ENCODE data around the gene TCL1B. TPM values are rescaled to one million over a fixed set of nuclear protein-coding genes. Genes with fewer than 3 reads are reported as not detected.
A peak's percentile ranks its signal among the peaks of the same experiment; 100 is the strongest.
"Not testable (repeated sequence)": the region's sequence is repeated elsewhere in the genome, so short reads cannot be mapped to it uniquely, and the experiment has no call there.

The TCL1B gene
- total RNA-seq, 1 experiment from 2014 or later = not detected

DNA sequence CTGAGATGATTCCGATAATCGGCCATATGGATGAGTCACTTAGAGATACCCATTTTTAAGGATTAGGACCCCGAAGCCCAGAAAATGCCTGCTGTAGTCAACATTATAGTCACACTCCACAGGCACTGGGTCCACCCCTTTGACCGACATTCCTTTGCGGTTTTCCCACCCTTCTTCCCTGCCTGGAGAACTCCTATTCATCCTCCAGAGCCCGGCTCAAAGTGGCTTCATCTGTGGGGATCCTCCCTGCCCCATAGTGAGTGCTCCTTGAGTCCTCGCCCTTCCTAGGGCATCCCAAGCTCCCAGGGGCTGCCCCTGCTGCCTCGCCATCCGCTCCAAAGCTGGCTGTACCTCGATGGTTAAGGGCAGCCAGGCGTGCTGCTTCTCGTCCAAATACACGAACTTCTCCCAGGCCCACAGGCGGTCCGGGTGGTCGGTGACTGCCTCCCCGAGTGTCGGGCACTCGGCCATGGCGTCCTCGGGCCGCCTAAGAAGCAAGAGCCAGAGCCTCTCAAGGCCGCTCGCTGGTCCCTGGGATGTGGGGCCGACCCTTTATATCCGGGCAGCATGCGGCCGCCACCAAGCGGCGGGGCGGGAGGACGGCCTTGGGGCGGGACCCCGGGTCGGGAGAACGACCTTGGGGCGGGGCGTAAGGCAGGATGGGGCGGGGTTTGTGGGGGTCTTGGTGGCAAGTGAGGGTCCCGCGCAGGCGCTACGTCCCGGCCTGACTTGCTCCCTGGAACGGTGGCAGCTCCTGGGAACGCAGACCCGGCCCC lies 27.6 kb downstream of the TCL1B start, which contains the start of gene TCL1A:
TSS of gene TCL1A (minus strand) at position 530 of the 776 bp plus-strand sequence. CDS start at position 471, 59 bp downstream.
- DNase-seq = no peak

DNA sequence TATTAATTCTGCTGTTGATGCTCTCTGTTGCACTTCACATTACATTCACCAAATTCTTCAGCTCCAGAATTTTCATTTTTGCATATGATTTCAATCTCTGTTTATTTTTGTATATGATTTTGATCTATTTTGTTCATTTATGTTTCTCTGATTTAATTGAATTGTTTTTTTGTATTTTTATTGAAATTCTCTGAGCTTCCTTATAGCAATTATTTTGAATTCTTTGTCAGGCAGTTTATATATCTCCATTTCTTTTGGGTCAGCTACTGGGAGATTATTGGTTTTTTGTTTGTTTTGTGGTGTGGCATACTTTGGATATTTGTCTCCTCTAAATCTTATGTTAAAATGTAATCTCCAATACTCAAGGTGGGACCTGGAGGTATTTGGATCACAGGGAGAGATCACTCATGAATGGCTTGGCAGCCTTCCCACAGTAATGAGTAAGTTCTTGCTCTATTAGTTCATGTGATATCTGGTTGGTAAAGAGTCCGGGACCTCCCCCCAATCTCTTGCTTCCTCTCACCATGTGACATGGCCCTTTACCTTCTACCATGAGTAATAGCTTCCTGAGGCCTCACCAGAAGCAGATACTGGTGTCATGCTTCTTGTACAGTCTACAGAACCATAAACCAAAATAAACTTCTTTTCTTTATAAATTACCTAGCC lies 36.4 kb downstream of the TCL1B start:
- no peaks in the 10 kb centered on the region for H3K9me3 ChIP-seq
- H3K36me3 ChIP-seq = no peaks in the 10 kb centered on the region
- DNase-seq = no peak
- no peak overlapping the region for H3K4me3 ChIP-seq
- no peaks in the 10 kb centered on the region for H3K27me3 ChIP-seq

More for the DNA sequence above, 27.6 kb downstream of the TCL1B start, which contains the start of gene TCL1A:
- no peak within 1 kb of the TSS for H3K4me3 ChIP-seq
- no peaks in the 10 kb centered on the region for H3K36me3 ChIP-seq
- H3K27me3 ChIP-seq = no peaks in the 10 kb centered on the region
- no peaks in the 10 kb centered on the region for H3K9me3 ChIP-seq

DNA sequence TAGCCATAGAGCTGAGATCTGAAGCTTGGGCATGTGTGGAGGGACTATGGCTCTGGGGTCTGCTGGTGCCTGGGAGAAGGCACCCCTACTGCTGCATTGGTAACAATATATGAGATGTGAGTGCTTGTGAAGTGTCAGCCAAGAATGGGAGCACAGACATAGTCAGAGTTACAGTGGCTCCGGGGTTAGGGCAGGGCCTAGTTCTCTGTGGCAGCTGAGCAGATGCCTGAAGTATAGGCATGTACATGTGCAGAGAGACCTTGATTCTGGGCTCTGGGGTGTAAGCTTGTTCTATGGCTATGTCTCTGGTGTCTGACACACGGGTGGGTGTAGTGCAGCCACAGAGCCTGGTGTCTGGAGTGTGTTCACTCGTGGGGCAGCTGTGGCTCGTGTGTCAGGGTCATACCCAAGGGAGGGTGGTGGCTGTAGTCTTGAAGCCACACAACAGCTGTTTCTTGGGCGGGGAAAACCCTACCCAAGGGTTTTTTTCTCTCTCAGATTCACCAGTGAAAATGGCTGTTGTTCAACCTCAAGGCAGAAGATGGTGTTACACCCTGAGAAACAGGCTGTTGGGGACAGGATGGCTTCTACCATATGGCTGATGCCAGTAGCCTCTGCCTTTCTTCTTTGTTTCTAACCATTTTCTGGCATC lies 39.6 kb downstream of the TCL1B start:
- DNase-seq = no peak
- no peaks in the 10 kb centered on the region for H3K9me3 ChIP-seq
- no peak overlapping the region for H3K4me3 ChIP-seq
- H3K27me3 ChIP-seq = no peaks in the 10 kb centered on the region
- H3K36me3 ChIP-seq = no peaks in the 10 kb centered on the region

DNA sequence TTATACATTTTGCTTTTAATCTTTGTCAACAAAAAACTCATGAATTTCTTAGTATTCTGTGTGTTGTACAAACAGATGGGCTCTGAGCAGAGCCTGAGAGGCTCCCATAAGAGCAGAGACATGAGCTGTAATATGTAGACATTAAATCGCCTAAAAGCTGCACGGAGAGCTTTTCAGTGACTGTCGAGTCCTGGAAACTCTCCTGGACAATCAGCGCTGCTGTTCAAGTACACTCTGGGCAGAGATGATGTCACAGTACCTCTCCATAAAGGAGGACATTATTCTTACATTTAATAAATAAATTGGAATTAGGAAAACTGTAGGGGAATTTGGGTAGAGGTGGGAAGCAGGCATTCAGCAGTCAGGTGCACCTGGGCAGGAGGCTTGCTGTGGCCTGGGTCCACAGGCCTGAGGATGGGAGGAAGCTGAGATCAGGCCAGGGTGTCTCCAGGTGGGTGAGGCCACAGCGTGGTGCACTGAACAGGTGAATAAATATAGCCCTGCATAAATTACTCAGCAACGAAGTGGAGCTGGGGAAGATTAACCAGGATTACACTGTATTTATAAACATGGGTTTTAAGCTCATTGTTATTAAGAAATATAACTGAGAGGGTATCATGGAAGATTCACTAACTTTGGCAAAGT lies 41.0 kb downstream of the TCL1B start:
- Histone ChIP-seq H3K4me3 (no peak overlapping the region), H3K9me3 (no peaks in the 10 kb centered on the region), H3K27me3 (no peaks in the 10 kb centered on the region), H3K36me3 (no peaks in the 10 kb centered on the region)
- no peak for DNase-seq

DNA sequence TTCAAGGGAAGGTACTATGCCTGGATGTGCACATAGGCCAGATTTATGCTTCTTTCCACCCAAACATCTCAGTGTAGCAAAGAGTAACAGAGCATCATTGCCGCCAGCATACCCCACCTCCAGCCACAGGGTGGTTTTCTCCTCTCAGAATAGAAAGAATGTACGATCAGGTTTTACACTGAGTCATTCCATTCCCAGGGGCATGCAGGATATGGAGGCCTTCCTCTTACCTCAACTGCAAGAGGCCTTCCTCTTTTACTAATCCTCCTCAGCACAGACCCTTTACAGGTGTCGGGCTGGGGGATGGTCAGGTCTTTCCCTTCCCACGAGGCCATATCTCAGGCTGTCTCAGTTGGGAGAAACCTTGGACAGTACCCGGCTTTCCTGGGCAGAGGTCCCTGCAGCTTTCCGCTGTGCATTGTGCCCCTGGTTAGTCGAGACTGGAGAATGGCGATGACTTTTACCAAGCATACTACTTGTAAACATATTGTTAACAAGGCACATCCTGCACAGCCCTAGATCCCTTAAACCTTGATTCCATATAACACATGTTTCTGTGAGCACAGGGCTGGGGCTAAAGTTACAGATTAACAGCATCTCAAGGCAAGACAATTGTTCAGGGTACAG lies 43.3 kb downstream of the TCL1B start:
- H3K27me3 ChIP-seq, DNase-seq, H3K36me3 ChIP-seq, H3K9me3 ChIP-seq, H3K4me3 ChIP-seq: not testable (repeated sequence)

DNA sequence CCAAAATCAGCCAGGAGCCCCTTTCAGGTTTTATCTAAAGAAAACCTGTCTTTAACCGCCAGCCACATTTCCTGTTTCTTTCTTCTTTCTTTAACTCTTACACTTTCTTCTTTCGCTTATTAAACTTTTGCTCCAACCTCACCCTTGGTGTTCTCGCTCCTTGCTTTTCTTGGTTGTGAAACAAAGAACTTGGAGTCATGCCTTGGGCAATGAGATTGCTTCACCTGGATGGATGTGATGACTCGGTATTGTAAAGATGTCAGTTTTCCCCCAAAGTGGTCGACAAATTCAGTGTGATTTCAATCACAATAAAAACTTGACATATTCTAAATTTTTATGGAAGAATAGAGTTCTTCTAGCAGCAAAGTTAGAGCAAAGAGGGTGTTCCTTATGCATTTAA lies 43.9 kb downstream of the TCL1B start:
- Histone ChIP-seq H3K9me3 (no peaks in the 10 kb centered on the region), H3K36me3 (no peaks in the 10 kb centered on the region), H3K4me3 (no peak overlapping the region), H3K27me3 (no peaks in the 10 kb centered on the region)
- no peak for DNase-seq

DNA sequence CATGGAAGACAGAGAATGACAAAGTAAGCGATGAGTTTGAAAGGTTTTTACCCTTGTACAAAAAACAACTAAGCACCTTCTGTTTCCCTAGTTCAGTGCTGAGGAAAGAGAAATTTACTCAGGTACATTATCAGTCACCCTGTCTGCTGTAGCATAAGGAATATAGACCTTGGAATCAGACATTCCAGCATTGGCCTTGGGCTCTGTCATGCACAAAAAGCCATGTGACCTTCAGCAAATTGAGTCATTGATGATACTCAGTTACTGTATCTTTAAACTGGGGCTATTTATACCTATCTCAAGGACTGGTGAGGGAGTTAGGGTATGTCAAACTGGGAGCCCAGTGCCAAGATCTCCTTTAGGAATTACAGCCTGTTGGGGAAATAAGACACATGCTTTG lies 47.0 kb downstream of the TCL1B start:
- no peak for DNase-seq
- no peaks in the 10 kb centered on the region for H3K36me3 ChIP-seq
- no peak overlapping the region for H3K4me3 ChIP-seq
- no peaks in the 10 kb centered on the region for H3K9me3 ChIP-seq
- no peaks in the 10 kb centered on the region for H3K27me3 ChIP-seq

DNA sequence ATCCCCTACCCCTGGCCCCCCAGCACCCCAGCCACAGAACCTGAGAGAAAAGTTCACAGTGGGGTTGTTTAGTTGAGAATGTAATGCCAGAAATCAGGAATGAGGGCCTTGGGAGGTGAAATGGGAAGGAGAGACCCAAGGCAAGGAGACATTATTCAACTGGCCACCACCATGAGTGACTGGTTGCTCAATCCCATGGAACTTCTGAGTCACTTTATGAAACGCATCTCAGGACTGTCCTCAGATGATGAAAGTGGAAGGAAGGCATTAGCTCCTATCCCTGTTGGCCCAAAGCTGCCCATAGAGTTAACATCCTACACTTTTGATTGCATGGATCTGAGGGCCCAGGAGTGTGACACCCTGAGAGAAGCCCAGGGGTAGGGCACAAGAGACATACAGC lies 53.1 kb downstream of the TCL1B start:
- H3K27me3 ChIP-seq = no peaks in the 10 kb centered on the region
- no peak overlapping the region for H3K4me3 ChIP-seq
- no peaks in the 10 kb centered on the region for H3K36me3 ChIP-seq
- DNase-seq = no peak
- H3K9me3 ChIP-seq = no peaks in the 10 kb centered on the region

DNA sequence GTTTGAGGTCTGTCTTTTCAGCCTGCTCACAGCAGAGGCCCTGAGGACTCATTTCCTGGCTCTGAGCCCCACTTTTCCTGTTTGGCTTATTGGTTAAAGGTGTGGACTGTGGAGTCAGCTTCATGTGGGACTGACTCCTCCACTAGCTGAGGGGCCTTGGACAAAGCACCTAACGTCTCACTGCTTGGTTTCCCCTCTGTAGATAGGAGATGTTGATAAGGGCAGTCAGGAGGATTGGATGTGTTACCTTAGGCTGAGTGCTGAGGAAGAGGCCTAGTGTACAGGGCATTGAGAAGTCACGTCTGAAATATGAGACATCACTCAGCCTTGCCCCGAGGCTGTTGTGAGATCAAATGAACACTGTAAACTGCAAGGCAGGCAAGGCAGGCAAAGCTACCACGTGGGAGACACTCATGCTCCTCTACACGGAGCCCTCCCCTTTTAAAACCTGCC lies 54.8 kb downstream of the TCL1B start:
- Histone ChIP-seq H3K9me3 (no peaks in the 10 kb centered on the region), H3K4me3 (no peak overlapping the region), H3K36me3 (no peaks in the 10 kb centered on the region), H3K27me3 (no peaks in the 10 kb centered on the region)
- peak; percentile 27 for DNase-seq

DNA sequence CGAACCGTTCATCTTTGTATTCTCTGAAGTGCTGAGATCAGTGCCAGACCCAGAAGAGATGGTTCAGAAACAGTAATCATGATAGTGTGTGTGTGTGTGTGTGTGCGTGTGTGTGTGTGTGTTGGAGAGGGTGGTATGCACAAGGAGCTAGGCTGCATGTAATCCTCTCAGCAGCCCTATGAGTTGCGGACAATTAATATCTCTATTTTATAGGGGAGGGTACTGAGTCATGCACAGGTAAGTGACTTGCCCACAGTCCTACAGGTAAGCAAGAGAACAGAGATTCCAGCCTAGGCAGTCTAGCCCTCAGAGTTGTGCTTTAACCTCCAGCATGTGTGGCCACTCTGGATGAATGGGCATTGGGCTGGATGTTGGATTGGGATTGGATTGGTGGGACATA lies 55.6 kb downstream of the TCL1B start:
- no peak for DNase-seq
- no peaks in the 10 kb centered on the region for H3K27me3 ChIP-seq
- H3K36me3 ChIP-seq = no peaks in the 10 kb centered on the region
- no peak overlapping the region for H3K4me3 ChIP-seq
- H3K9me3 ChIP-seq = no peaks in the 10 kb centered on the region

Other genes starting within 250 kb of the TCL1B start
- gene SYNE3, start 169.8 kb upstream of the TCL1B start, total RNA-seq (2014; rRNA removed; shearing (Covaris generic); ENCODE audit: low replicate concordance) = 2.8 TPM in 2 replicates
- 31.5 and 38.1 TPM in 2 replicates for gene GLRX5, start 151.4 kb upstream of the TCL1B start, total RNA-seq (2014; rRNA removed; shearing (Covaris generic); ENCODE audit: low replicate concordance)
- not detected in 2 replicates for gene TCL1A, start 27.7 kb downstream of the TCL1B start, total RNA-seq (2014; rRNA removed; shearing (Covaris generic); ENCODE audit: low replicate concordance)
- not detected in 2 replicates for gene TUNAR, start 190.4 kb downstream of the TCL1B start, total RNA-seq (2014; rRNA removed; shearing (Covaris generic); ENCODE audit: low replicate concordance)